SK-N-SH treated with all-trans-retinoic acid at 6 μM for 48 hours (cell line): ENCODE data around the gene ROM1.

ENCODE experiments used
- ATAC-seq: fragments of 200-7000 bp; cut with Tn5 transposase; 3 replicates; pipeline ENCODE4 v1.9.1; 2020; ENCODE audit warnings: mild to moderate bottlenecking, moderate library complexity
- BACH2 ChIP-seq: fragments of 250-450 bp; sonication (Bioruptor Pico); IDR thresholded peaks from 2 replicates; pipeline ENCODE4 v1.9.0; 2021; ENCODE audit warnings: mild to moderate bottlenecking, borderline replicate concordance
- CSDC2 ChIP-seq: fragments of 250-450 bp; sonication (Bioruptor Pico); IDR thresholded peaks from 2 replicates; pipeline ENCODE4 v1.5.0; 2020; ENCODE audit warnings: mild to moderate bottlenecking, moderate library complexity
- CSRNP3 ChIP-seq: fragments of 250-450 bp; sonication (Bioruptor Pico); IDR thresholded peaks from 2 replicates; pipeline ENCODE4 v1.5.1; 2021; ENCODE audit warnings: mild to moderate bottlenecking, moderate library complexity
- ESRRG ChIP-seq: fragments of 250-450 bp; sonication (Bioruptor Pico); IDR thresholded peaks from 2 replicates; pipeline ENCODE4 v1.6.1; 2021; ENCODE audit warnings: mild to moderate bottlenecking
- ISL1 ChIP-seq: fragments of 250-450 bp; sonication (Bioruptor Pico); IDR thresholded peaks from 2 replicates; pipeline ENCODE4 v2.1.2; 2022; ENCODE audit warnings: mild to moderate bottlenecking, moderate library complexity
- OSR1 ChIP-seq: fragments of 250-450 bp; sonication (Bioruptor Pico); IDR thresholded peaks from 2 replicates; pipeline ENCODE4 v1.8.0; 2022; ENCODE audit warnings: moderate library complexity, mild to moderate bottlenecking, inconsistent platforms
- PPARA ChIP-seq: fragments of 250-450 bp; sonication (Bioruptor Pico); IDR thresholded peaks from 2 replicates; pipeline ENCODE4 v1.5.0; 2020; ENCODE audit warnings: mild to moderate bottlenecking, borderline replicate concordance
- RARB ChIP-seq: fragments of 250-450 bp; sonication (Bioruptor Pico); IDR thresholded peaks from 2 replicates; pipeline ENCODE4 v1.8.0; 2021; ENCODE audit warnings: mild to moderate bottlenecking, moderate library complexity
- SNAI2 ChIP-seq: fragments of 250-450 bp; sonication (Bioruptor Pico); IDR thresholded peaks from 2 replicates; pipeline ENCODE4 v1.5.0; 2020; ENCODE audit warnings: mild to moderate bottlenecking, moderate library complexity
- TCF4 ChIP-seq: fragments of 250-450 bp; sonication (Bioruptor Pico); IDR thresholded peaks from 2 replicates; pipeline ENCODE4 v1.8.0; 2021; ENCODE audit warnings: mild to moderate bottlenecking, moderate library complexity, borderline replicate concordance
- TOX ChIP-seq: fragments of 250-450 bp; sonication (Bioruptor Pico); IDR thresholded peaks from 2 replicates; pipeline ENCODE4 v1.8.0; 2021; ENCODE audit warnings: mild to moderate bottlenecking, moderate library complexity, borderline replicate concordance
- TSHZ2 ChIP-seq: fragments of 250-450 bp; sonication (Bioruptor Pico); IDR thresholded peaks from 2 replicates; pipeline ENCODE4 v1.5.0; 2020; ENCODE audit warnings: mild to moderate bottlenecking, moderate library complexity
- ZC3H10 ChIP-seq: fragments of 250-450 bp; sonication (Bioruptor Pico); IDR thresholded peaks from 2 replicates; pipeline ENCODE4 v1.5.1; 2021; ENCODE audit warnings: mild to moderate bottlenecking, moderate library complexity
- ZFP3 ChIP-seq: fragments of 250-450 bp; sonication (Bioruptor Pico); IDR thresholded peaks from 2 replicates; pipeline ENCODE4 v1.5.0; 2020; ENCODE audit warnings: mild to moderate bottlenecking, moderate library complexity
- ZFP30 ChIP-seq: fragments of 450-650 bp; formaldehyde crosslinking; IDR thresholded peaks from 2 replicates; pipeline ENCODE4 v1.5.0; 2022; ENCODE audit warnings: mild to moderate bottlenecking, moderate library complexity
- ZNF8 ChIP-seq: fragments of 450-650 bp; formaldehyde crosslinking; IDR thresholded peaks from 2 replicates; pipeline ENCODE4 v1.5.0; 2020; ENCODE audit warnings: mild to moderate bottlenecking, moderate library complexity
- TF ChIP-seq, protein P1 (sequence below): fragments of 250-450 bp; sonication (Bioruptor Pico); IDR thresholded peaks from 2 replicates; pipeline ENCODE4 v1.8.0; 2020; ENCODE audit warnings: mild to moderate bottlenecking, moderate library complexity, borderline replicate concordance
- TF ChIP-seq, protein P2 (sequence below): fragments of 250-450 bp; sonication (Bioruptor Pico); IDR thresholded peaks from 2 replicates; pipeline ENCODE4 v1.8.0; 2021; ENCODE audit warnings: low read depth, mild to moderate bottlenecking, moderate library complexity, borderline replicate concordance

ROM1 gene

DNA sequence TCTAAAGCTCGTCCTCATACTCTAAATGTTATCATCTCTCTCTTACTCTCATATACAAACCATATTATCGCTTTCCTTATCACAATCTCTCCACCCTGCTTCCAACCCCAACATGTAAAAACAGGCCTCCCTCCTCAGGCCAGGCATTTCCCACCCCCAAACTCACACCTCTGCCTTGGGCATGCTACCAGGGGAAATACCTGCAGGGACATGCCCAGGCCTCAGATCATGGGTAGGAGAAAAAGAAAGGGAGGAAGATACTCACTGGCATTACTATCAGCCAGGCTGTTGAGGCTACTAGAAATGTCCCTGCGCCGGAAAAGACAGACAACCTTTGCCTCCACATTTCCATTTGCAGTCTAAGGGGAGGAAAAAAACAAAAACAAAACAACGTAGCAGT is 13.2 kb upstream of the ROM1 start (continued):
- TF ChIP-seq, protein P1, sequence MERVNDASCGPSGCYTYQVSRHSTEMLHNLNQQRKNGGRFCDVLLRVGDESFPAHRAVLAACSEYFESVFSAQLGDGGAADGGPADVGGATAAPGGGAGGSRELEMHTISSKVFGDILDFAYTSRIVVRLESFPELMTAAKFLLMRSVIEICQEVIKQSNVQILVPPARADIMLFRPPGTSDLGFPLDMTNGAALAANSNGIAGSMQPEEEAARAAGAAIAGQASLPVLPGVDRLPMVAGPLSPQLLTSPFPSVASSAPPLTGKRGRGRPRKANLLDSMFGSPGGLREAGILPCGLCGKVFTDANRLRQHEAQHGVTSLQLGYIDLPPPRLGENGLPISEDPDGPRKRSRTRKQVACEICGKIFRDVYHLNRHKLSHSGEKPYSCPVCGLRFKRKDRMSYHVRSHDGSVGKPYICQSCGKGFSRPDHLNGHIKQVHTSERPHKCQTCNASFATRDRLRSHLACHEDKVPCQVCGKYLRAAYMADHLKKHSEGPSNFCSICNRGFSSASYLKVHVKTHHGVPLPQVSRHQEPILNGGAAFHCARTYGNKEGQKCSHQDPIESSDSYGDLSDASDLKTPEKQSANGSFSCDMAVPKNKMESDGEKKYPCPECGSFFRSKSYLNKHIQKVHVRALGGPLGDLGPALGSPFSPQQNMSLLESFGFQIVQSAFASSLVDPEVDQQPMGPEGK = no peak

DNA sequence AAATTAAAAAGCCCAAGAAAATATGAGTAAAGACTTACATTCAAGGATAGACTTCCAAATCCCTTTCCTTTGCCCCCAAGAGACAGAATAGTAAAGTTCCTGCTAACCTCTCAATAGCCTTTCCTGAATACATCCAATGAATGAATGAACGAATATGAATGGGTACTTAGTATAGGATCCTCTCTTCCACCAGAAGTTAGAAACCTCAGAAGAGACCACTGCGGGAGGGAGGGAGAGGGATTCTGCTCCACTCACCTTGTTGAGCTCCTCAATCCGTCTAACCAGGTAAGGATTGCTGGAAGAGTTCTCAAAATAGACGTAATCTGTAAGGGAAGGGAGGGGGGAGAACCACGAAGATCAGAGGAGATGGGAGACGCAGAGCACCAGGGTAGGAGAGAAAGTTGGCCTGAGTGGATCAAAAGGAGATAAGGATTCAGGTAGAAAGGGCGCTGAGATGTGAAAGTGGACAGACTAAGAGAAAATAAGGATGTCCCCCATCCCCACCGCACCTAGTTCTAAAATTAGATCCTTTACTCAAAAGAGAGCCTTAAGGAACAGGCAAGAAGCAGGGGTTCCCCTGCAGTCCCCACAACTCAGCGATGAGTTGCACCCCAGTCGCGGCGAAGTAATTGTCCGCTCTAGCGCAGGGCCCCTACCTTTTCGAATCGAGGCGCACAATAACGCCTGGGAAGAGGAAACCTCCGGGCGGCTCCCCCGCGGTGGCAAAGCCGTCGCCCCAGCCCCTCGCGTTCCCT is 12.5 kb upstream of the ROM1 start:
- TF ChIP-seq CSDC2 (CRISPR knock-in tag) (no peak), ZNF8 (CRISPR knock-in tag) (no peak), RARB (CRISPR knock-in tag) (no peak), ESRRG (CRISPR knock-in tag) (no peak), SNAI2 (CRISPR knock-in tag) (no peak), ZFP3 (CRISPR knock-in tag) (no peak), TOX (CRISPR knock-in tag) (no peak), BACH2 (no peak), OSR1 (CRISPR knock-in tag) (no peak), CSRNP3 (CRISPR knock-in tag) (no peak), ZFP30 (CRISPR knock-in tag) (no peak), ZC3H10 (CRISPR knock-in tag) (no peak), TCF4 (CRISPR knock-in tag) (no peak), ISL1 (CRISPR knock-in tag) (no peak)
- TF ChIP-seq, protein P2, sequence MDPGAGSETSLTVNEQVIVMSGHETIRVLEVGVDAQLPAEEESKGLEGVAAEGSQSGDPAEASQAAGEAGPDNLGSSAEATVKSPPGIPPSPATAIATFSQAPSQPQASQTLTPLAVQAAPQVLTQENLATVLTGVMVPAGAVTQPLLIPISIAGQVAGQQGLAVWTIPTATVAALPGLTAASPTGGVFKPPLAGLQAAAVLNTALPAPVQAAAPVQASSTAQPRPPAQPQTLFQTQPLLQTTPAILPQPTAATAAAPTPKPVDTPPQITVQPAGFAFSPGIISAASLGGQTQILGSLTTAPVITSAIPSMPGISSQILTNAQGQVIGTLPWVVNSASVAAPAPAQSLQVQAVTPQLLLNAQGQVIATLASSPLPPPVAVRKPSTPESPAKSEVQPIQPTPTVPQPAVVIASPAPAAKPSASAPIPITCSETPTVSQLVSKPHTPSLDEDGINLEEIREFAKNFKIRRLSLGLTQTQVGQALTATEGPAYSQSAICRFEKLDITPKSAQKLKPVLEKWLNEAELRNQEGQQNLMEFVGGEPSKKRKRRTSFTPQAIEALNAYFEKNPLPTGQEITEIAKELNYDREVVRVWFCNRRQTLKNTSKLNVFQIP = no peak
- TF ChIP-seq, protein P1 = no peak
- no peak for ATAC-seq

DNA sequence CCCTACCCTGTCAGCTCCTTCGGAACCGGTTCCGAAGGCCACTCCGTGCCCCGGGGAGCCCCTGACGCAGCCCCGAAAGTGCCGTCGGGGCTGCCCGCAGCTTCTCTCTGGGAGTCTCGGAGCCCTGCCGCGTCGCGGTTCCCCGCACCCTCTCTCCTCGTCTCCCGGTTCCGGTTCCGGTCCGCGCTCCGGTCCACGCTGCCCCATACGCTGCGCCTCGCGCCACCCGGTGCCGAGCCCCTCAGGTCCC is 12.0 kb upstream of the ROM1 start:
- no peak; the same call in 2 of the 3 replicates for ATAC-seq
- TF ChIP-seq, protein P1 = no peak
- TF ChIP-seq SNAI2 (CRISPR knock-in tag) (no peak), ESRRG (CRISPR knock-in tag) (no peak), TCF4 (CRISPR knock-in tag) (no peak), ZFP3 (CRISPR knock-in tag) (no peak), TSHZ2 (CRISPR knock-in tag) (no peak), PPARA (no peak), CSDC2 (CRISPR knock-in tag) (no peak), ZC3H10 (CRISPR knock-in tag) (no peak)
